Type B pancreatic cell (in vitro differentiated cells): ENCODE measurements around the gene TM9SF3. TPM values are rescaled to one million over a fixed set of nuclear protein-coding genes. Genes with fewer than 3 reads are reported as not detected.

Experiments used
- DNase-seq: peaks from one replicate; pipeline ENCODE4 v3.0.0; 2021; ENCODE audit warnings: mixed read lengths; ENCODE audit not compliant: unreplicated experiment; ENCODE audit errors: extremely low spot score
- H3K27ac Mint-ChIP-seq: 2 replicates; pipeline ENCODE4 v1.8.0; 2021; ENCODE audit warnings: mild to moderate bottlenecking, mixed read lengths
- H3K27me3 Mint-ChIP-seq: 2 replicates; pipeline ENCODE4 v1.8.0; 2021; ENCODE audit warnings: mixed read lengths
- H3K36me3 Mint-ChIP-seq: 2 replicates; pipeline ENCODE4 v1.8.0; 2021; ENCODE audit warnings: mixed read lengths
- H3K4me1 Mint-ChIP-seq: one replicate; pipeline ENCODE4 v1.8.0; 2021; ENCODE audit warnings: mixed read lengths; ENCODE audit not compliant: unreplicated experiment
- H3K4me3 Mint-ChIP-seq: 2 replicates; pipeline ENCODE4 v1.8.0; 2021; ENCODE audit warnings: mild to moderate bottlenecking, mixed read lengths
- H3K9me3 Mint-ChIP-seq: 2 replicates; pipeline ENCODE4 v1.8.0; 2021; ENCODE audit warnings: mixed read lengths
- CTCF ChIP-seq: fragments of 200-600 bp; sonication (generic); conservative IDR thresholded peaks from 2 replicates; pipeline ENCODE4 v1.5.0; 2021; ENCODE audit warnings: antibody characterized with exemption, mild to moderate bottlenecking
- total RNA-seq: library from RNA; stranded (reverse); gene quantifications from 2 replicates; pipeline ENCODE4 v1.2.1, GENCODE V29; 2021; ENCODE audit warnings: low replicate concordance

Gene TM9SF3
- total RNA-seq, 1 donor from 2014 or later = 152 TPM

- H3K9me3 Mint-ChIP-seq = no peaks in the 10 kb centered on the region
- DNase-seq = no peak
- H3K4me3 Mint-ChIP-seq = no peak overlapping the region
- peaks cover 48% of the 10 kb centered on the region for H3K27me3 Mint-ChIP-seq
- no peaks in the 10 kb centered on the region for H3K4me1 Mint-ChIP-seq
- no peak overlapping the region for H3K27ac Mint-ChIP-seq
- no peak for TF ChIP-seq CTCF
- no peaks in the 10 kb centered on the region for H3K36me3 Mint-ChIP-seq
Observed at GRCh38 chr10:96505150-96506136, 81.4 kb downstream of the TM9SF3 start.

GRCh38 chr10:96502561-96503282 is 84.1 kb downstream of the TM9SF3 start:
- Mint-ChIP-seq H3K4me3 (no peak overlapping the region), H3K27ac (no peak overlapping the region), H3K4me1 (no peaks in the 10 kb centered on the region), H3K36me3 (no peaks in the 10 kb centered on the region), H3K9me3 (no peaks in the 10 kb centered on the region), H3K27me3 (peaks cover 38% of the 10 kb centered on the region)
- TF ChIP-seq CTCF = no peak
- no peak for DNase-seq

GRCh38 chr10:96501985-96502384 is 84.8 kb downstream of the TM9SF3 start:
- H3K4me1 Mint-ChIP-seq = no peaks in the 10 kb centered on the region
- peaks cover 36% of the 10 kb centered on the region for H3K27me3 Mint-ChIP-seq
- H3K36me3 Mint-ChIP-seq = no peaks in the 10 kb centered on the region
- no peak for TF ChIP-seq CTCF
- H3K27ac Mint-ChIP-seq = no peak overlapping the region
- no peaks in the 10 kb centered on the region for H3K9me3 Mint-ChIP-seq
- no peak overlapping the region for H3K4me3 Mint-ChIP-seq
- no peak for DNase-seq

- no peak for TF ChIP-seq CTCF
- DNase-seq = no peak
- no peaks in the 10 kb centered on the region for H3K4me1 Mint-ChIP-seq
- H3K27me3 Mint-ChIP-seq = peaks cover 38% of the 10 kb centered on the region
- no peak overlapping the region for H3K27ac Mint-ChIP-seq
- no peaks in the 10 kb centered on the region for H3K36me3 Mint-ChIP-seq
- no peak overlapping the region for H3K4me3 Mint-ChIP-seq
- no peaks in the 10 kb centered on the region for H3K9me3 Mint-ChIP-seq
Observed at GRCh38 chr10:96500519-96500918, 86.3 kb downstream of the TM9SF3 start.

GRCh38 chr10:96500050-96500449 is 86.8 kb downstream of the TM9SF3 start:
- Mint-ChIP-seq H3K4me3 (no peak overlapping the region), H3K4me1 (no peaks in the 10 kb centered on the region), H3K9me3 (no peaks in the 10 kb centered on the region), H3K36me3 (no peaks in the 10 kb centered on the region), H3K27ac (no peak overlapping the region), H3K27me3 (peaks cover 38% of the 10 kb centered on the region)
- no peak for TF ChIP-seq CTCF
- no peak for DNase-seq
